HepG2 (cell line): ENCODE results near the gene ZNHIT1. TPM values are rescaled to one million over a fixed set of nuclear protein-coding genes. Genes with fewer than 3 reads are reported as not detected.

Source experiments
- ATAC-seq: fragments of 200-7000 bp; cut with Tn5 transposase; 3 replicates; pipeline ENCODE4 v1.9.1; 2020; ENCODE audit warnings: mild to moderate bottlenecking, moderate library complexity
- BruUV-seq: library from RNA; stranded (reverse); fragments of 400-500 nt; replicated peaks from 2 replicates; lab custom pipeline; 2021; lab: Mats Ljungman, UMichigan
- CTCF ChIA-PET: fragments of 300-600 bp; formaldehyde crosslinking; extraction: SDS; loops from one replicate; lab custom pipeline; 2021; ENCODE audit warnings: low total read pairs, inconsistent platforms, low intra/inter-chr PET ratio; lab: Yijun Ruan, JAX
- POLR2A ChIA-PET: fragments of 350-600 bp; sonication (Branson Sonifier 250); formaldehyde crosslinking; loops from one replicate; lab custom pipeline; 2020; ENCODE audit warnings: antibody characterized with exemption, inconsistent platforms; lab: Yijun Ruan, JAX
- DNase-seq: peaks from one replicate; pipeline ENCODE4 v3.0.0-alpha.2; 2015; ENCODE audit warnings: low spot score
- FAIRE-seq: peaks from 3 replicates; lab custom pipeline; 2011; peaks lifted over from hg19 to GRCh38; lab: Jason Lieb, UNC
- H2AFZ ChIP-seq: one replicate; pipeline ENCODE4 v1.6.1; 2011; ENCODE audit warnings: low read length, inconsistent platforms
- H3K27ac ChIP-seq: fragments of 300-600 bp; 3 replicates; pipeline ENCODE4 v1.8.0; 2011; ENCODE audit warnings: mixed run types, mild to moderate bottlenecking, mixed read lengths, low read length, inconsistent platforms; ENCODE audit not compliant: insufficient read depth; ENCODE audit errors: extremely low read length
- H3K27me3 ChIP-seq, 2 experiments: fragments of 200-600 bp in 1 of 2; 2 replicates in 1 of 2; 3 replicates in 1 of 2; pipeline versions ENCODE4 v1.6.0 to v1.8.0; 2011; ENCODE audit warnings: low read length in 2 of 2, mild to moderate bottlenecking in 2 of 2, moderate library complexity in 2 of 2, inconsistent platforms in 1 of 2; ENCODE audit not compliant: insufficient read depth in 2 of 2, control insufficient read depth in 1 of 2
- H3K36me3 ChIP-seq, 2 experiments: fragments of 200-600 bp in 1 of 2; replicated peaks in 1 of 2; 2 replicates in 1 of 2; 3 replicates in 1 of 2; pipeline versions ENCODE4 v1.5.1 to v1.8.0; 2011; ENCODE audit warnings: low read length in 2 of 2, inconsistent platforms in 1 of 2; ENCODE audit not compliant: insufficient read depth in 2 of 2, control insufficient read depth in 1 of 2
- H3K4me1 ChIP-seq: 2 replicates; pipeline ENCODE4 v1.5.1; 2012; ENCODE audit warnings: low read length, inconsistent platforms; ENCODE audit not compliant: insufficient read depth
- H3K4me2 ChIP-seq: 2 replicates; pipeline ENCODE4 v1.6.0; 2011; ENCODE audit warnings: low read depth, low read length, inconsistent platforms
- H3K4me3 ChIP-seq, 3 experiments: fragments of 200-600 bp in 1 of 3; sonication (generic), shearing (Covaris generic) in 1 of 3; replicated peaks in 1 of 3; 2 replicates each; pipeline ENCODE4 v1.5.1; 2011 to 2016; ENCODE audit warnings: low read length in 3 of 3, inconsistent platforms in 2 of 3, low read depth in 2 of 3, mild to moderate bottlenecking in 2 of 3, control low read depth in 1 of 3, mixed read lengths in 1 of 3; ENCODE audit not compliant: insufficient read depth in 1 of 3
- H3K79me2 ChIP-seq: one replicate; pipeline ENCODE4 v1.6.1; 2011; ENCODE audit warnings: low read length, inconsistent platforms; ENCODE audit not compliant: insufficient read depth
- H3K9ac ChIP-seq: 2 replicates; pipeline ENCODE4 v1.6.0; 2011; ENCODE audit warnings: mild to moderate bottlenecking, low read depth, low read length, inconsistent platforms; ENCODE audit not compliant: insufficient read depth
- H3K9me3 ChIP-seq: 2 replicates; pipeline ENCODE4 v1.5.1; 2012; ENCODE audit warnings: mild to moderate bottlenecking, low read length
- H4K20me1 ChIP-seq: 2 replicates; pipeline ENCODE4 v1.6.0; 2011; ENCODE audit warnings: inconsistent platforms, mild to moderate bottlenecking, low read length, moderate library complexity; ENCODE audit not compliant: insufficient read depth
- AGO2 ChIP-seq: fragments of 200-400 bp; formaldehyde crosslinking; optimal IDR thresholded peaks from 2 replicates; pipeline ENCODE3; 2017; ENCODE audit warnings: mild to moderate bottlenecking, low read depth, low read length, moderate library complexity
- RBFOX2 ChIP-seq: fragments of 200-400 bp; formaldehyde crosslinking; IDR thresholded peaks from 2 replicates; pipeline ENCODE4 v1.6.1; 2017; ENCODE audit warnings: low read depth, mild to moderate bottlenecking, low read length
- SAP130 ChIP-seq: IDR thresholded peaks from 2 replicates; pipeline ENCODE4 v1.6.1; 2016; ENCODE audit warnings: low read depth
- WGBS: methylation state at CpG from one replicate; pipeline ENCODE4 v1.1.6; 2017; ENCODE audit warnings: low lambda C conversion rate; 5-methylcytosine and 5-hydroxymethylcytosine counted together
- in situ Hi-C: cut with HindIII; loops from 2 replicates; pipeline ENCODE4 v1.10.0; 2017; ENCODE audit warnings: low pct_unique_long_range_greater_than_20kb; ENCODE audit not compliant: extremely low pct_ligation_motif_present
- intact Hi-C: fragments of 100-400 bp; cut with micrococcal nuclease; formaldehyde crosslinking; loops from one replicate; pipeline ENCODE4 v1.10.0; 2022; ENCODE audit not compliant: unreplicated experiment
- polyA plus RNA-seq, 8 experiments: library from polyadenylated mRNA; depleted of rRNA in 3 of 8; stranded (reverse) in 7 of 8; unstranded in 1 of 8; fragments of >200 nt; fragmentation: Illumina TruSeq in 4 of 8; extraction: Trizol in 4 of 8; gene quantifications; 2 replicates each; pipeline versions ENCODE4 v1.2.1 to v1.2.3, GENCODE V29; 2011 to 2016; ENCODE audit warnings: low read depth in 4 of 8, missing spikeins in 1 of 8, mixed read lengths in 1 of 8; ENCODE audit not compliant: insufficient read depth in 1 of 8
- total RNA-seq, 5 experiments: library from RNA; depleted of rRNA; stranded (reverse); fragments of >200 nt; fragmentation: Illumina TruSeq; extraction: Trizol; gene quantifications; 2 replicates each; pipeline ENCODE4 v1.2.3, GENCODE V29; 2016; ENCODE audit warnings: low read depth in 1 of 5
- TF ChIP-seq, protein P1 (sequence below): sonication (generic); formaldehyde crosslinking; IDR thresholded peaks from 2 replicates; pipeline ENCODE4 v1.9.0; 2022; ENCODE audit warnings: missing genetic modification reagents, mild to moderate bottlenecking, borderline replicate concordance

ZNHIT1 gene
- total and polyA plus RNA-seq, 2 of the 13 experiments (the other 11 are each of a cell fraction or from before 2014, with no cell fraction given) = 32.5 to 64.5 TPM

- BruUV-seq = no TSS peak
- Histone ChIP-seq H3K9me3 (no peaks in the 10 kb centered on the region), H3K27me3 (no peaks in the 10 kb centered on the region), H3K4me3 (no peak overlapping the region), H3K79me2 (peaks cover 10% of the 10 kb centered on the region), H3K9ac (no peak overlapping the region), H4K20me1 (no peaks in the 10 kb centered on the region), H3K4me1 (peaks cover 56% of the 10 kb centered on the region), H3K27ac (peak overlapping the region; percentile 71)
- no peak for DNase-seq
- ATAC-seq = peak; percentile 35
- intact Hi-C loops = no loop called here
- 98% methylated on average over 18 of the region's 28 CpGs for WGBS
- in situ Hi-C loops = no loop called here
- CTCF ChIA-PET = no interaction called here
- TF ChIP-seq AGO2 = peak; percentile 74
- TF ChIP-seq, protein P1, sequence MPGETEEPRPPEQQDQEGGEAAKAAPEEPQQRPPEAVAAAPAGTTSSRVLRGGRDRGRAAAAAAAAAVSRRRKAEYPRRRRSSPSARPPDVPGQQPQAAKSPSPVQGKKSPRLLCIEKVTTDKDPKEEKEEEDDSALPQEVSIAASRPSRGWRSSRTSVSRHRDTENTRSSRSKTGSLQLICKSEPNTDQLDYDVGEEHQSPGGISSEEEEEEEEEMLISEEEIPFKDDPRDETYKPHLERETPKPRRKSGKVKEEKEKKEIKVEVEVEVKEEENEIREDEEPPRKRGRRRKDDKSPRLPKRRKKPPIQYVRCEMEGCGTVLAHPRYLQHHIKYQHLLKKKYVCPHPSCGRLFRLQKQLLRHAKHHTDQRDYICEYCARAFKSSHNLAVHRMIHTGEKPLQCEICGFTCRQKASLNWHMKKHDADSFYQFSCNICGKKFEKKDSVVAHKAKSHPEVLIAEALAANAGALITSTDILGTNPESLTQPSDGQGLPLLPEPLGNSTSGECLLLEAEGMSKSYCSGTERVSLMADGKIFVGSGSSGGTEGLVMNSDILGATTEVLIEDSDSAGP = 0 out of 2 replicates have a peak, but pooled peaks have one; percentile 13
- TF ChIP-seq SAP130 (CRISPR knock-in tag) = no peak
- TF ChIP-seq RBFOX2 = peak; percentile 51; the same call in 1 of the 2 replicates
- TF ChIP-seq, all 625 proteins: peak for 3
- H2AFZ ChIP-seq = no peak overlapping the region
- H3K36me3 ChIP-seq = peaks cover 7 to 20% of the 10 kb centered on the region in 2 experiments; a peak in 4 of 5 replicates
- FAIRE-seq = no peak
- POLR2A ChIA-PET = interaction anchor here (0.7 to 3.2 kb wide), 13 partner anchors 11 to 138 kb away, joined by 3 to 33 read pairs (median 4); partner anchors contain the start of genes MOGAT3, PLOD3 and ZNHIT1
- H3K4me2 ChIP-seq = peak overlapping the region; percentile 82; the same call in 1 of the 2 replicates
Measured at GRCh38 chr7:101238226-101239182, 20.5 kb downstream of the ZNHIT1 start.
